Posterior cingulate gyrus (tissue), 11 donors: ENCODE results near the gene FBXL20.
"Not testable (repeated sequence)": the region's sequence is repeated elsewhere in the genome, so short reads cannot be mapped to it uniquely, and the experiment has no call there.

ENCODE experiments used
- DNase-seq, 10 donors: peaks; one replicate each; pipeline versions ENCODE4 v3.0.0 to v3.0.0-alpha.2; 2020 to 2021; ENCODE audit warnings: mixed read lengths in 3 of 10
- intact Hi-C: fragments of 100-400 bp; cut with DNase I; formaldehyde crosslinking; loops from one replicate; pipeline ENCODE4 v1.15.1; 2023

FBXL20 gene, protein sequence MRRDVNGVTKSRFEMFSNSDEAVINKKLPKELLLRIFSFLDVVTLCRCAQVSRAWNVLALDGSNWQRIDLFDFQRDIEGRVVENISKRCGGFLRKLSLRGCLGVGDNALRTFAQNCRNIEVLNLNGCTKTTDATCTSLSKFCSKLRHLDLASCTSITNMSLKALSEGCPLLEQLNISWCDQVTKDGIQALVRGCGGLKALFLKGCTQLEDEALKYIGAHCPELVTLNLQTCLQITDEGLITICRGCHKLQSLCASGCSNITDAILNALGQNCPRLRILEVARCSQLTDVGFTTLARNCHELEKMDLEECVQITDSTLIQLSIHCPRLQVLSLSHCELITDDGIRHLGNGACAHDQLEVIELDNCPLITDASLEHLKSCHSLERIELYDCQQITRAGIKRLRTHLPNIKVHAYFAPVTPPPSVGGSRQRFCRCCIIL

DNA sequence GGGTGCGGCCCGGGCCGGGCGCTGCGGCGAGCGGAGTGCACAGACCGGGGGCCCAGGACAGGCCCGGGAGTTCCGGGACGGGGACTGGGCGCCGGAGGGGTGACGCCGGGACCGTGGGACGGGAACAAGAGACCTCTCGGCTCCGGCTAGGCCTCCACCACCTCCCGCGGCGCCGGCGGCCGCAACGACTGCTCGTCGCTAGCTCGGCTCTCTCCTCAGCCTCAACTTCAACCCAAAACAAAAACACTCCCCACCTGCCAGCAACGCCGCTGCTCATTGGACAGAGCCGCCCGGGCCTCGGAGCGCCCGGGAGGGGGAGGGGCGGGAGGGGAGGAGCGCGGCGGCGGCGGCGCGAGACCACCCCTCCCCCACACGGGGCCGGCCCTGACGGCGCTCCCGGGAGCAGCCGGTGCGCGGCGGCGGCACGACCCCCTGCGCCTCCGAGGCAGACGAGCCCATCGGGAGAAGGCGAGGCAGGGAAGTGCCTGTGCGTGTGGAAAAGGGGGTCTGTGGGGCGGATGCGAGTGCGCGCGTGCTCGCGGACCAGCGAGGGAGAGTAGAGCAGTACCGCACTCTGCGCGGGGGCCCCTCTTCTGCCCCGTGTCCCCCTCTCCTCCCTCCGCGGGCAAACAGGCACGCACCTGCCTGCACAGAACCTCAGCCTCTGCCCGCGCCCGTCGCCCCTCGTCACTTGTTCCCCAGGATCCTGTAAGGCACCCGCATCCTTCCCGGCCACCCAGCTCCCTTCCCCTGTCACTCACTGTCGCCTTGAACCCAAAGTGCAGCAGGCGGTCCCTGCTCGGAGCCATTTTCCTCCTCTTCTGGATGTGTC is at the start of gene FBXL20:
Gene FBXL20 (minus strand): TSS at position 215 of the 832 bp plus-strand sequence. CDS start 224 bp downstream, outside the sequence.
- intact Hi-C loops: loop anchor here (5.0 kb wide), 1 partner anchor 61 kb away; the partner anchor contains the start of gene CDK12
- DNase-seq: peak; percentile 85 to 98 (median 90)

DNA sequence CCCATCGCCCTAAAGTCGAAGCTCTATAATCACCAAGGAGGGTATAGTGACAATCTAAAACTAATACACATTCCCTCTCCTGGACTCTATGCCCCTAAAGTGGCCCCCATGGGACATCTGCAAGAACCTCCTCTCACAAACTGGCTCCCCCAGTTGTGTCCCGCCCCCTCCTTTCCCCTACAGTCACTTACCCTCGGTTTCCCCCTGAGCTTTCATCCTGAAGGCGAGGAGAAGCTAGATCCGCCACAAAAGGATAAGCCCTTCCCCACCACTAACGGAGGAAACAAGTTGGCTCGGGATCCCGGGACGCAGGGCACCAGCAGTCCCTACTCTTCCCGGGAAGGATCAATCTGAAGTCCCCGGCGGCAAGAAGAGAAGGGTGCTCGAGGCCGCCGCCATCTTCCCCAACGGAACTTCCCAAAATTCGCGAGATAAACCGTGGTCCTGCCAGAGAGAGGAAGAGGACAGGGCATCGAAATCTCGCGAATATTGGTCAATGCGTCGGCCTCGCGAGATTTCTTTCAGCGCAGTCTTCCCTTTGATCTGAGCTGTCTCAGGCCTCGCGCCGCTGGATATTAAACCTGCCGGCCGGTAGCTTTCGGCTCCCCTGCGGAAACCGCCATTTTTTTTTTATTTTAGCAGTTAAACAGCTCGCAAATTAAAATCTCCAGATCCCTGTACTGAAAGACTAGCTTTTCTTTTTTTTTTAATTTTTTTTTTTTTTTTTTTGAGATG is 49.6 kb upstream of the FBXL20 start, which contains the start of gene MED1:
Gene MED1 (minus strand): TSS at position 417 of the 735 bp plus-strand sequence. CDS start 201 bp downstream, at position 216.
- DNase-seq: peak; percentile 73 to 98 (median 86)
- intact Hi-C loops: loop anchor here (1.0 kb wide), 1 partner anchor 10 kb away; the partner anchor contains the start of gene CDK12

DNA sequence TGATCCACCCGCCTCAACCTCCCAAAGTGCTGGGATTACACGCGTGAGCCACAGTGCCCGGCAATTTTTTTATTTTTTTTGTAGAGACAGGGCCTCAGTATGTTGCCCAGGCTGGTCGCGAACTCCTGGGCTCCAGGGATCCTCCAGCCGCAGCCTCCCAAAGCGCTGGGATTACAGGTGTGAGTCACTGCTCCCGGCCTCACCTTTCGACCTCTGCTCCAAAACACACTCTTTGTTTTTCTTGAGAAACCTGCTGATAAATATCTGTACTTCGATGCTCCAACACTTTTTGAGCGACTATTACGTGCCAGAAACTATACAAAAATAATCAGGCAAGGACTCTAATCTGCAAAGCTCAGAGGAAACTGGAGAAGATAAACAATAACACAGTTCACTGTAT is 48.6 kb upstream of the FBXL20 start:
- no peak for DNase-seq
- intact Hi-C loops: no loop called here

DNA sequence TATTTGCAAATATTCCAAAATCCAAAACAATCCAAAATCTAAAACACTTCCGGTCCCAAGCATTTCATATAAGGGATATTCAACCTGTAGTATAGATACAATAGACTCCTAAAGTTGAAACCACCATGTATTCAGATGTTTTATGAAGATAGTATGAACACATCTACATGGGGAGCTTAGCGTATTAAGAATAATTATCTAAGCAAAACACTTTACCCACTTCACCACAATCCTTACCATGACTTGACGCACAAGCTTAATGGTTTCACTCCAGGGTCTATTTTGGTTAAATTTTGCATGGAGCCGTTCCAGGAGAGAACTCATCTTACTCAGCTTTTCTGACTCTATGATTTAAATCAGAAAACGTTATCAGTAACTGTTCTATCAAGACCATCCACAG is 46.1 kb upstream of the FBXL20 start:
- DNase-seq: no peak
- intact Hi-C loops: no loop called here

DNA sequence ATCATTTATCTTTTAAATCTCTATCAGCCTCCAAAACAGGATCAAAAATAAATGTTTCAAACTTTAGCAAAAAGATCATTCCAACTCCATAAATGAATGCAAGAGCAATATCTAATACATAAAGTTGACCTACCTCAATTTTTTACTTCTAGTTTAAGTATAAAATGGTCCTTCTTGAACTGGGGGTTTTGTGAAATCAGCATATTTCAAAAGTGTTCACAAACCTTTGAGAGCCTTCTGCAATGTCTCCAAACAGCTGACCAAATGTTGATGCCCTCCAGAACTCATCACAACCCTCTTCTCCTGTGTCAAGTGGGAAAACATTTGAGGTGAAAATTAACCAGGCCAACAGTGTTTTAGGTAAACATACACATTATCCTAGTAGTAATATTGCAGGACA is 41.9 kb upstream of the FBXL20 start:
- no peak for DNase-seq
- intact Hi-C loops: no loop called here

DNA sequence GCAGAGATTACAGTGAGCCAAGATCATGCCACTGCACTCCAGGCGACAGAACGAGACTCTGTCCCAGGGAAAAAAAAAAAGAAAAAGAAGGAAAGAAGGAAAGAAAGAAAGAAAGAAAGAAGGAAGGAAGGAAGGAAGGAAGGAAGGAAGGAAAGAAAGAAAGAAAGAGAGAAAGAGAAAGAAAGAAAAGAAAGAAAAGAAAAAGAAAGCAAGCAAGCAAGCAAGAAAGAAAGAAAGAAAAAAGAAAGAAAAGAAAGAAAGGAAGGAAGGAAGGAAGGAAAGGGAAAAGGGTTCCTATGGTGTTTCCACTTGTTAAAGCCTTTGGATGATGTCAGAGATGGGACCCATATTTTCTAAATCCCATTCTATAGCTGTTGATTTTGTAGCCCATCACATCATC is 38.4 kb upstream of the FBXL20 start:
- intact Hi-C loops: not testable (repeated sequence)

DNA sequence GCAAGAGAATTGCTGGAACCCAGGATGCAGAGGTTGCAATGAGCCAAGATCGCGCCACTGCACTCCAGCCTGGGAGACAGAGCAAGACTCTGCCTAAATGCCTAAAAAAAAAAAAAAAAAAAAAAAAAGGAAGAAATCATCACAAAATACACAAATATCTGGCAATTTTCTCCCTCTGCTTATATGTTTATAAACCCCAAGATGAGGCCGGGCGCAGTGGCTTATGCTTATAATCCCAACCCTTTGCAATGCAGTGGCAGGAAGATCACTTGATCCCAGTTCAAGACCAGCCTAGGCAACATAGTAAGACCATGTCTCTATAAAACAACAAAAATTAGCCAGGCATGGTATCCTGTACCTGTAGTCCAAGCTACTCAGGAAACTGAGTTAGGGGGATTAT is 28.2 kb upstream of the FBXL20 start:
- intact Hi-C loops: no loop called here
- DNase-seq: no peak

More for the DNA sequence above, 38.4 kb upstream of the FBXL20 start:
- DNase-seq: not testable (repeated sequence)

DNA sequence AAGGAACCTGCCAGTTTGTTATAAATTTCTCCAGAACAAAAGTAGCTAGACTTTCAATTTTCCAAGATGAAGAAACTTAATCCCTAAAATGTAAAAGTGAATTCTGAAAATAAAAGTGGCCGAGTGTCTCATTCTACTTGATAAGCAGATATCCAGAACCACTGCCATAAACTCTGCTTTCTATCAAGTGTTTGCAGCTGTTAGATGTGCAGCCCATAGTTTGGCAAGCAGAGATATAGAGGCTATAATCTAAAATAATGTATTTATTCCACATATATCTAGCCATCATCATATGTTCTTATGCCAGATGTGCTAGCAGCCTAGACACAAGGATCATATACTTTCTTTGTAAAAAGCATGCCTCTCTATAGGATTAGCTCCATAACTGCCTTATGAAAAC is 14.7 kb upstream of the FBXL20 start:
- DNase-seq: no peak
- intact Hi-C loops: no loop called here

DNA sequence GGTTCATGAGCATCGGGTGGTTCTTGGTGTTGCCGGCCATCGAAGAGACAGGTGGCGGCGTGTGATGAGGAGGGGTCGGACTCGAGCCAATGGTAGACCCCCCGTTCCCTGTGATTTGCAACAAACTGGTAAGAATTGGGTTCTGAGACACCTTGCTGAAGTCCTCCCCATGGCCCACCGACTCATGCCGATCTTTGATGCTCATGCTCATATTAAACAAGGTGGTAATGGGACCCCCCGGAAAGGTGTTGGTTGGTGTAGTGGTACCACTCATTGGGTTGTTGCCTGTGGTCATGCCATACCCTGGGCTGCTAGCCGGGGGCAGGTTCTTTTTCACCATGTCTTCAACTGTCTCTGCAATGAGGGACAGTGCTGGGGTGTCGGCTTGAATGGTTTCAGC is 8.9 kb upstream of the FBXL20 start:
- intact Hi-C loops: no loop called here
- DNase-seq: no peak

DNA sequence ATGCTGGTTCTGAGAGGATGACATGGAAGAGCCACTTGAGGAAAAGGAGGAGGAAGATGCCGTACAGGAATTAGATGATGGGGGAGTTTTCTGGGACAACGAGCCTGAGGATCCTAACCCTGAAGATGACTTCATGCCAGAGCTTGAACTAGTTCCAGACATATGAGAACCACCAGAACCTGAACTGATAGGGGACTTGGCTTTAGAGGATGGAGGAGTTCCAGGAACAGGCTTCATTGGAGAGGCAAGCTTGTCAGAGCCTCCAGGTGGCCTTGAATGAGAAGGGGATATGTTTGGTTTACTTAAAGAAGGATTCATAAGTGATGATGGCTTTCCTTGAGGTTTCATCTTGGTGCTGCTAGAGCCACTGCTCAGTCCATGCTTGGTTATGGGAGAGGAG is 6.9 kb upstream of the FBXL20 start:
- intact Hi-C loops: no loop called here
- no peak for DNase-seq

DNA sequence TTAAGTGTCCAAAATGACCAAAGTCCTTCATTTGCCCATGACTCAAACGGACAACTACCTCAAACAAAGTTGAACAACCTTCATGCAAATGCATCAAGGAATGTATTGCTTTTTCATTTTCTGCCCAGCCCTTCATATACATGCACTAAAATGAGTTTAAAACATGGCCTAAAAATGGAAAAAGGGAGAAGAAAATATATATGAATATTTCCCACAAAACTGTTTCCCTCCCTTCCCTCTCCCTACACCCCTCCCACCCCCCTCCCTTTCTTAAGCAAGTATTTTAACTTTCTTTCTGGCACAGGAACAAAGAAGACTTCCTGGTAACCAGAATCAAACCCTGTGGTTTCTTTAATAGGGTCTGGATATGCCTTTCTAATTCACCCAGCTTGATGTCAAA is 5.5 kb upstream of the FBXL20 start:
- DNase-seq: no peak
- intact Hi-C loops: no loop called here

DNA sequence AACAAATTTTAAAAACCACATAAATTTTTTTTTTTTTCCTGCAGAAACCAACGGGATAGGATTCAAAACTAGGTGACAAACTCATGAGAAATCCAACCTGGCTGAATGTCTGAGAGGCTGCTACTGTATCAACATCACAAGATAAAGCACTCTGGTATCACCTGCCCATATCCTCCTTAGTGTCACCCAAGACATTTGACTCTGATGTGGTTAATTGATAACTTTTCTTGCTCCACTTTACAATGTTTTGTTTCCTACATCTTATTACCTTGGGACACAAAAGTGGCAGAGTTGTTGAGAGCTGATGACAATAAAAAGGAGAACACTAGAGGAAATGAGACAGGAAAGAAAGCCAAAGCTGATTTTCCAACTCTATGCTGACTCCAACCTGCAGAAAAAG is 4.0 kb upstream of the FBXL20 start:
- DNase-seq: no peak
- intact Hi-C loops: no loop called here

DNA sequence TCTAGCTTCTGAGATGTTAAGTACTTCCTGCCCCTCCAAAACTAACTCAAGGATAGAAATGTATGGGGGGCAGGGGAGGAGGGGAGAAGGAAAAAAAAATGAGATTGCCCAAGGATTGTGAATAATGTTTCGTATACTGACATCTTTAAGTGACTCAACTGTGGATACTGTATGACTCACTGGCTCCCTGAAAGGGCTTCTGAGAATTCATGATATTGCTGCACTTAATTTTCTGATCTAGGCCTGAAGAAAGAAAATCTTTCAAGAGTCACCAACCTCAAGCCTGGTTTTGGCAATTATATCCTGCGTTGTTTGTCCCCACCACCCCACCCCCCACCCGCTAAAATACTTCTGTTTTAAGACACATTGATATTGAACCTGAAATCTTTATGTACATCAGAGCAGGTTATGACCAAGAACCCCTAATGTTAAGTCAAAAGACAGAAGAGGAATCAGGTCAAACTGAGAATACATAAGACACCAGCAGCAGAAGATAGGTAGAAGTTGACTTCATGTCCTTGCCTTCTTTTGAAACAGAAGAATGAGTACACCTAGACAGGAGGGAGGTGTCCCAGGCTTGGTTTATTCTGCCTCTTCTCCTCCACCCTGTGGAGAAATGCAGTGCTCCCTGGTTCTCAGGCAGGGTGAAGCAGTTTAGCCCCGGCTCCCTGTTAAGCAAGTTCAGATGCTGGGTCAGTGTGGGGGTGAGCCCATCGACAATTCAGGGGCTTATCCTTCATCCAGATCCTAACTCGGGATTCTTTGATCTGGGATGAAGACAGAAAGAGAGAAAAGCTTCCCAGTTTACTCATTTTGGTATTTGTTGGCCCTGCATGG is 3.3 kb upstream of the FBXL20 start:
- intact Hi-C loops: loop anchor here (5.0 kb wide), 1 partner anchor 58 kb away; the partner anchor contains the start of gene CDK12
- DNase-seq: no peak

DNA sequence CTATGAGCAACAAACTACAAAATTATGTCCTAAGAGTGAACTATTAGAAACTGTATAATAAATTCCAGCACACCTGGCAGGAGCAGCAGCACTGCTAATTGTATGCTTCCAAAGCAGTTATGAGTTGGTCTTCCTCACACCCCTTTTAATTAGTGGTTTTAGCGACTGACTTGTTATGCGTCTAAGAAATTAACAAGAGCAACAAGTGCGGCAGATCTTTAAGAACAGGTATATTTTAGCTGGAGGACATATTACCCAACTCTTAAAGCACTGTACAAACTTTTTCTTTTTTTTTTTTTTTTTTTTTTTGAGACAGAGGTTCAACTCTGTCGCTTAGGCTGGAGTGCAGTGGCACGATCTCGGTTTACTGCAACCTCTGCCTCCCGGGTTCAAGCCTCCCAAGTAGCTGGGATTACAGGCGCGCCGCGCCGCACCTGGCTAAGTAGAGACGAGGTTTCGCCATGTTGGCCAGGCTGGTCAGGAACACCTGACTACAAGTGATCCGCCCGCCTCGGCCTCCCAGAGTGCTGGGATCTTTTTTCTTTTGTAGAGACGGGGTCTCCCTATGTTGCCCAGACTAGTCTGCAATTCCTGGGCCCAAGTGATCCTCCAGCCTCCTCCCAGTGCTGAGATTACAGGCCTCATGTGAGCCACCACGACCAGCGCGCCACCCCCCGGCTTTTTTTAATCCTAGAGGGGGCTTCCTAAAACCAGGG is 1.6 kb upstream of the FBXL20 start:
- no peak for DNase-seq
- intact Hi-C loops: loop anchor here (5.0 kb wide), 1 partner anchor 59 kb away; the partner anchor contains the start of gene CDK12

DNA sequence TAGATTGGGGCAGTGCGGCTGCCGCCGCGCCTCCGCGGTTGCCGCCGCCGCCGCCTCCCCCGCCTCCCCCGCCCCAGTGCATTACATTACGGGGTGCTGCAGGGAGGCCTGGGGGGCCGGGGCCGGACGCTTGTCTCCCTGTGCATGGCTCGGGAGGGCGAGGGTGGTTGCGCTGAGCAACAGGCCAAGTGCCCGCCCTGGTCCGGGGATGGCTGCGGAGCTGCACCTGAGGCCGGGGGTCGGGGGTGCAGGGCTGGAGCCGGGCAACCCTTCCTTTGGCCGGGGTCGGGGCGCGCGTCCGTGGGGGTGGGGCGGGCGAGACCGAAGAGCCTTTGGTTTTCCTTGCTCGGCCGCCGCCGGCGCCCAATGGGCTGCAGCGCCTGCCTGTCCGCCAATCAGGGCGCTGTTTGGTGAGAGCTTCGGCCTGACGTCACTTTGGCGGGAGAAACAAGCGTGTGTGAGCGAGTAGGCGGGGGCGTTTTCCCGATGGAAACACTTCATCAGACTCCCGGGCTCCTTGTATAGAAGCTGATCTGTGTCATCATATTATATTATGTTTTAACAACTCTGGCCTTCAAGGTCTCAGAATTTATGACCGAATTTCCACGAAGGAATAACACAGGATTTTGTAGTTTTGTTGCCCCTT is 941 bp upstream of the FBXL20 start:
- intact Hi-C loops: loop anchor here (5.0 kb wide), 1 partner anchor 60 kb away; the partner anchor contains the start of gene CDK12
- DNase-seq: peak; percentile 92 to 99 (median 96)

DNA sequence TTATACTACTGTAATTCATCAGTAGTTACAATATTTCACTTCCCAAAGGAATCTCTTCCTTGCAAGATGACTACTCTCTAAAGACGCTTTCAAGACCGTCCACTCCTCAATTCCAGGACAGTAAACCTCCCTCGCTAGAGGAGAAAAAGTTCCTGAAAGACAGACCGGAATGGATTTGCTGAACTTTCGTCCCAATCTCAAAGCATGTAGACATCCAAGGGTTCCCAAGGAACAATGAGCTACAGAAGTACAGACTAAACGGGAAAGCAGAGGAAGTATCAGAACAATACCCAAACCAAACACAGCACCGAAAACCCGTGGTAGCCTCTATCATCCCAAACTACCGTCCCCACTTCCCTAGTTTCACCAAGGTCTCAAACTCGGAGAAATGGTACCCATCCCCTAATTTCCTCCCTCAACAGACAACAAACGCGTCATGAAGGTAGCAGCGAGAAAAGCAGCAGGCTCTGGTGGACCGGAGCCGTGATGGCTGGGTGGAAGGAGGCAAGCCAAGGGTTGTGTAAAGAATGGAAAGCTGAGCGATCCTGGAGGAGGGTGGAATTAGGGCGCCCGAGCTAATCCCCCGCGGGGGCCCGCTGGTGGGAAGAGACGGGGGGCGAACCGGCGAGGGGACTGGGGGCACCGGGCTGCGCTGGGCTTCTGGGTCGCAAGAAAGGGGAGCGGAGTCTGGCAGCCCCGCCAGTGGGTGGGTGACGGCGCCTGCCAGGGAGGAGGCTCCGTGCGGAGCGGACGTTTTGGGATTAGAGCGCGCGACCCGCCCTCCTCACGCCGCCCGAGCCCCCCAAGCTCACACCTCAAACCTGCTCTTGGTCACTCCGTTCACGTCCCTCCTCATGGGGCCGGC is 647 bp downstream of the FBXL20 start:
- intact Hi-C loops: loop anchor here (5.0 kb wide), 1 partner anchor 62 kb away; the partner anchor contains the start of gene CDK12
- peak in 4 of 10 donors; percentile 4 to 87 (median 16) for DNase-seq

DNA sequence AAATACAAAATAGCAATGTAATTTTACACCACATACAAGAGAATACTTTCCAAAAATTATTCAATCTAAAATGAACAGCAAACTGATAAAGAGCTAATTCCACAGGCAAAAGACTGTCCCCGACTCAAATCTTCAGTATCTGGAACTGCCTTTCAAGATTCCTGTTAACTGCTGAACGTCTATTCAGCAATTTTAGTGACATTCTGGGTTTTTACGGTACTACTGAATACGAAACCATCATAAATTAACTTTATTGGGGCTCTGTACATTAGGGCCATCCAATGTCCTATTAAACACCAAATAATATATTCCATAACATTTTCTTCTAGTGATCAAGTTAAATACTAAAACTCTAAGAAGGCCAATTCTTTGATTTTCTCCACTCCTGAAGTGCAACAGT is 1.6 kb downstream of the FBXL20 start:
- intact Hi-C loops: loop anchor here (5.0 kb wide), 1 partner anchor 63 kb away; the partner anchor contains the start of gene CDK12
- no peak for DNase-seq
